ENCODE data around the gene EHBP1L1. TPM values are rescaled to one million over a fixed set of nuclear protein-coding genes. Genes with fewer than 3 reads are reported as not detected.

Gene EHBP1L1
- total RNA-seq, 1 experiment from 2014 or later = 105 TPM

DNA sequence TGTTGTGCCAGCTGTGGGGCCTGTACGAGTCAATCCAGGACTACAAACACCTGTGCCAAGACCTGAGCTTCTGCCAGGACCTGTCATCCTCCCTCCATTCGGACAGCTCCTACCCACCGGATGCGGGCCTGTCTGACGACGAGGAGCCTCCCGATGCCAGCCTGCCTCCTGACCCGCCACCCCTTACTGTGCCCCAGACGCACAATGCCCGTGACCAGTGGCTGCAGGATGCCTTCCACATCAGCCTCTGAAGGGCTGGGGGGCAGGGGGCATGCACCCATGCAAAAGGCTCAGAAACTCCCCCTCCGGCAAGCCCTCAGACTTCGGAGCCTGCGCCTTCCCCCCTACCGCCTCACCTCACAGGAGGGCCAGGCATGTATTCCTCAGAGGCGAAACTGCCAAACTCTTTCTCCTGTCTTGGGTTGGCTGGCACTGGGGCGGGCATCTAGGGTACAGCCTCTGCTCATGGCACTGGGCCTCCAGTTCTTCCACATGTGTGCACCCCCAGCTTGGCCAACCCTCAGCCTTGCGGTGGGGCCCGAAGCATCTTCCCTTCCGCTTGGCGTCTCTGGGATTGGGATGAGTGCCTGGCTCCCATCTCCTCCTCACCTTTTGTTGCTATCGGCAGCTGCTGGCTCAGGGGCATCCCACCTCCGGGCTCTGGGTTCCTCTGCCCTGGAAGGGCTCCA lies 2.3 kb upstream of the EHBP1L1 start:
- TF ChIP-seq REST (IDR thresholded peaks at IDR 0.05; ENCODE audit: low read depth) (no peak), EZH2phosphoT487 (IDR thresholded peaks at IDR 0.05; ENCODE audit: borderline replicate concordance) (no peak), ATF3 (IDR thresholded peaks at IDR 0.05) (no peak), ZNF274 (IDR thresholded peaks at IDR 0.05; ENCODE audit: low read depth, low read length) (no peak), CBX3 (IDR thresholded peaks at IDR 0.05; ENCODE audit: low read depth) (no peak), ZBTB33 (IDR thresholded peaks at IDR 0.05; ENCODE audit: extremely low read depth, insufficient replicate concordance, low read length) (no peak)

More for the DNA sequence above, 2.3 kb upstream of the EHBP1L1 start:
- CTCF ChIA-PET = interaction anchor here (1.0 to 4.5 kb wide), 6 partner anchors 13 to 64 kb away, joined by 3 to 89 read pairs (median 6); partner anchors contain the start of genes PCNX3 and SIPA1
- peak overlapping the region; percentile 94 for H3K27ac ChIP-seq (ENCODE audit: low read depth, low read length)
- ATAC-seq (no peak), DNase-seq (ENCODE audit: low read depth, low spot score) (no peak)
- no peaks in the 10 kb centered on the region for H3K9me2 ChIP-seq (ENCODE audit: insufficient read depth)
- no peak overlapping the region for H2AFZ ChIP-seq (ENCODE audit: low read depth, low read length, poor library complexity, severe bottlenecking)
- POLR2A ChIA-PET = interaction anchor here (1.1 to 3.9 kb wide), 3 partner anchors 15 to 66 kb away, joined by 4 to 15 read pairs (median 6); no protein-coding TSS in a partner anchor
- H4K20me1 ChIP-seq (ENCODE audit: insufficient read depth) = no peaks in the 10 kb centered on the region
- peak overlapping the region; percentile 78 for H3K4me2 ChIP-seq (ENCODE audit: low read length)
- no peaks in the 10 kb centered on the region for H3K27me3 ChIP-seq (ENCODE audit: insufficient read depth, low read length)
- H3K9ac ChIP-seq (ENCODE audit: low read length) = peak overlapping the region; percentile 98
- no peaks in the 10 kb centered on the region for H3K9me3 ChIP-seq (ENCODE audit: control insufficient read depth in 1 of 2, insufficient read depth in 1 of 2, low read depth in 1 of 2, low read length in 2 of 2)
- H3K79me2 ChIP-seq (ENCODE audit: insufficient read depth, low read length) = peaks cover 61% of the 10 kb centered on the region
- peak overlapping the region; percentile 97 to 100 for H3K4me3 ChIP-seq (replicated peaks in 1 of 2; ENCODE audit: low read depth in 1 of 2, low read length in 2 of 2)
- H3K4me1 ChIP-seq (ENCODE audit: control insufficient read depth in 1 of 2, insufficient read depth in 2 of 2, low read length in 2 of 2) = peaks cover 53 to 75% of the 10 kb centered on the region in 2 experiments
- BruUV-seq (replicated peaks) = TSS peak; percentile 10
- no peaks in the 10 kb centered on the region; a peak in 1 of 4 replicates for H3K36me3 ChIP-seq (ENCODE audit: control insufficient read depth in 1 of 2, insufficient read depth in 2 of 2, low read length in 2 of 2)
- intact Hi-C loops (cut with micrococcal nuclease) = loop anchor here (5.0 kb wide), 1 partner anchor 191 kb away; the partner anchor contains the start of gene SLC25A45
- RAD21 ChIA-PET (ENCODE audit: low non-redundant PET in 1 of 2, low total read pairs in 2 of 2, uncharacterized antibody in 2 of 2, unreplicated experiment in 2 of 2) = interaction anchor here in 1 of 2 experiments (1.5 kb wide), 1 partner anchor 16 kb away, joined by 3 read pairs; no protein-coding TSS in a partner anchor
